NT2/D1 (cell line): ENCODE data around the gene TOLLIP.

ENCODE experiments used
- YY1 ChIP-seq: IDR thresholded peaks from 2 replicates; pipeline ENCODE4 v1.6.1; 2011; ENCODE audit not compliant: insufficient read length, insufficient read depth
- ZNF274 ChIP-seq: IDR thresholded peaks from 2 replicates; pipeline ENCODE4 v1.6.1; 2011; ENCODE audit warnings: mild to moderate bottlenecking, low read depth, low read length

DNA sequence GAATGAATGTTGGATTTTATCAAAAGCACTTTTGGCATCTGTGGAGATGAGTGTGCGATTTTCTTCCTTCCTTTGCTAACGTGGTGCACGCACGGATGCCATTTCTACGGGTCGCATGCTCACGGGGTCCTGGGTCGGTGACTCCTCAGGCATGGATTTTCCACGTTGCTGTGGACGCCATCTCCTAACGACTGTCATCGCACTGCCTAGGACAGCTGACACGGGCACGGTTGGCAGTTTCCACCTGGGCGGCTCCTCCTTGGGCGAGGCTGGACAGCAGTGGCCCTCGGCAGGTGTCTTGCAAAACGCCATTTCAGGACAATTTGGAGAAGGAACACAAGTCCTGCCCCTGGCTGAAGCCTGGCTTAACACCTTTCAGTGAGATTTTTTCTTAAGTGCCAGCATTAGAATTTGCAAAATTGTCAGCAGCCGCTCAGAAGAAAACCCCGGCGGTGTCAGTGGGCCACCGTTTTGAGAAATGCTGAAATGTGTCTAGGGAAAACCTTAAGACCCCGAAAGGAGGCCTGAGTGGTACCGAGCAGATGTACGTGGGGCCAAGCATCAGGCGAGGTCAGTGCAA is 34.7 kb upstream of the TOLLIP start:
- no peak for TF ChIP-seq ZNF274
- TF ChIP-seq YY1, result no peak
